Activated CD4-positive, alpha-beta T cell treated with anti-CD3 and anti-CD28 coated beads, Interleukin-2, amount 50 U/mL, for 16 hours (primary cell): ENCODE data around the gene SHROOM1.
"Not testable (repeated sequence)": the region's sequence is repeated elsewhere in the genome, so short reads cannot be mapped to it uniquely, and the experiment has no call there.

ENCODE experiments used
- DNase-seq: peaks from one replicate; pipeline ENCODE4 v3.0.0-alpha.2; 2020

Gene SHROOM1

DNA sequence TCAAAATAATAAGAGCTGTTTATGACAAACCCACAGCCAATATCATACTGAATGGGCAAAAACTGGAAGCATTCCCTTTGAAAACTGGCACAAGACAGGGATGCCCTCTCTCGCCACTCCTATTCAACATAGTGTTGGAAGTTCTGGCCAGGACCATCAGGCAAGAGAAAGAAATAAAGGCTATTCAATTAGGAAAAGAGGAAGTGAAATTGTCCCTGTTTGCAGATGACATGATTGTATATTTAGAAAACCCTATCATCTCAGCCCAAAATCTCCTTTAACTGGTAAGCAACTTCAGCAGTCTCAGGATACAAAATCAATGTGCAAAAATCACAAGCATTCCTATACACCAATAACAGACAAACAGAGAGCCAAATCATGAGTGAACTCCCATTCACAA, 26.2 kb downstream of the SHROOM1 start:
- DNase-seq: not testable (repeated sequence)

DNA sequence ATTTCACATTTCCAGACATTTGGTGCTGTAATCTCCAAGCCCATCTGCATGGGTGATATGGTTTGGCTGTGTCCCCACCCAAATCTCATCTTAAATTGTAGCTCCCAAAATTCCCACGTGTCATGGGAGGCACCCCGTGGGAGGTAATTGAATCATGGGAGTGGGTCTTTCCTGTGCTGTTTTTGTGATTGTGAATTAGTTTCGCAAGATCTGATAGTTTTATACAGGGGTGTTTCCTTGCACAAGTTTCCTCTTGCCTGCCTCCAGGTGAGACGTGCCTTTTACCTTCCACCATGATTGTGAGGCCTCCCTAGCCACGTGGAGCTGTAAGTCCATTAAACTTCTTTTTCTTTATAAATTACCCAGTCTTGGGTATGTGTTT, 27.8 kb downstream of the SHROOM1 start:
- DNase-seq: not testable (repeated sequence)

- DNase-seq: no peak
Measured at GRCh38 chr5:132802044-132802684, 28.3 kb downstream of the SHROOM1 start.

GRCh38 chr5:132800545-132800944, 29.9 kb downstream of the SHROOM1 start:
- DNase-seq: no peak

DNA sequence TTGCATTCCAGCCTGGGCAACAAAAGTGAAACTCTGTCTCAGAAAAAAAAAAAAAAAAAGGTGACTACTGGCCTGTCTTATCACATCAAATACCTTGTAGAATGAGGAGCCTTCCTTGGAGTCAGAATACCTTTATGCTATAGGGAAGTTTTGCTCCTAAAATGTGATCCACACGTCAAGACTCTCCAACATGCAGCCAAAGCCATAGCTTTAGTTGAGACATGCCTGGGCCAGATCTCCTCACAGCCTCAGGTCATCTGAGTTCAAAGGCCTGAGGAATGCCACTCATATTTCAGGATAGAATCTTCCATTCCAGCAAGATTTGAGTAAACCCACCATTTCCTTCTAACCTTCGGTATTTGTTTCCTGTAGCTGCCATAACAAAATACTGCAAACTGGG, 31.1 kb downstream of the SHROOM1 start:
- DNase-seq: no peak

- DNase-seq: no peak
Measured at GRCh38 chr5:132797651-132798050, 32.8 kb downstream of the SHROOM1 start.

DNA sequence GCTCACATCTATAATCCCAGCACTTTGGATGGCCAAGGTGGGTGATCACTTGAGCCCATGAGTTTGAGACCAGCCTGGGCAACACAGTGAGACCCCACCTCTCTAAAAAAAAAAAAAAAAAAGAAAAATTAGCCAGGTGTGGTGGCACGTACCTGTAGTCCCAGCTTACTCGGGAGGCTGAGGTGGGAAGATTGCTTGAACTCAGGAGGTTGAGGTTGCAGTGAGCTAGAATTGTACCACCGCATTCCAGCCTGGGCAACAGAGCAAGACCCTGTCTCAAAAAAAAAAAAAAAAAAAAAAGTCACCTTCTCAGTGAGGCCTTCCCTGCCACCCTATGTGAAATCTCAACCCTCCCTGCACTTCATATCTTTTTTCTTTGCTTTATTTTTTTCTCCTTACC, 39.4 kb downstream of the SHROOM1 start:
- no peak for DNase-seq

DNA sequence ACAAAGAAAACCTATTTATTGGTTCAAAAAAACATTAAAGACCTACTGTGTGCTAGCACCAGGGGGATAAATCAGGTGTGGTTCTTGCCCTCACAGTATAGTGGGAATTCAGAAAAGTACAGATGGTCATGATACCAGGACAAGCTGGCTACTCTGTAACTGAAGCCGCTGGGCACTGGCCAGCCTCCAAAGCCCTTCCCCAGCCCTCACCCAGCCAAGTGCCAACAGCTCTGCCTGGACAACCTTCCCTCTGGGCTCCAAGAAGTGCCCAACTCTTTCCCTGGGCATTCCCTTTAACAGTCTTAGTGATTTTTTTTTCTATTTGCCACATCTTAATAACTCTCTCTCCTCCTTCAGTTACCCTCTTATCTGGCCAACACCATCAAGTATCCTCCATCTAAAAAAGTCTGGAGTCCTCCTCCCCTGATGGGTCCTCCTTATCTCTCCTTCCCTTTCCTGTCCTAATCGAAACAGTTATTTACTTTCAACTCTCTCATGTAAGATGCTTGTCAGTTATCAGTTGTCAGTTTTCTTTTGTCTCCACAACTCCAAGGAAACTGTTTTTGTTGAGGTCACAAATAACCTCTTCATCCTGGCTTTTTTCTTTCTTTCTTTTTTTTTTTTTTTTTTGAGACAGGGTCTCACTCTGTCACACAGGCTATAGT, 40.1 kb downstream of the SHROOM1 start:
- no peak for DNase-seq

DNA sequence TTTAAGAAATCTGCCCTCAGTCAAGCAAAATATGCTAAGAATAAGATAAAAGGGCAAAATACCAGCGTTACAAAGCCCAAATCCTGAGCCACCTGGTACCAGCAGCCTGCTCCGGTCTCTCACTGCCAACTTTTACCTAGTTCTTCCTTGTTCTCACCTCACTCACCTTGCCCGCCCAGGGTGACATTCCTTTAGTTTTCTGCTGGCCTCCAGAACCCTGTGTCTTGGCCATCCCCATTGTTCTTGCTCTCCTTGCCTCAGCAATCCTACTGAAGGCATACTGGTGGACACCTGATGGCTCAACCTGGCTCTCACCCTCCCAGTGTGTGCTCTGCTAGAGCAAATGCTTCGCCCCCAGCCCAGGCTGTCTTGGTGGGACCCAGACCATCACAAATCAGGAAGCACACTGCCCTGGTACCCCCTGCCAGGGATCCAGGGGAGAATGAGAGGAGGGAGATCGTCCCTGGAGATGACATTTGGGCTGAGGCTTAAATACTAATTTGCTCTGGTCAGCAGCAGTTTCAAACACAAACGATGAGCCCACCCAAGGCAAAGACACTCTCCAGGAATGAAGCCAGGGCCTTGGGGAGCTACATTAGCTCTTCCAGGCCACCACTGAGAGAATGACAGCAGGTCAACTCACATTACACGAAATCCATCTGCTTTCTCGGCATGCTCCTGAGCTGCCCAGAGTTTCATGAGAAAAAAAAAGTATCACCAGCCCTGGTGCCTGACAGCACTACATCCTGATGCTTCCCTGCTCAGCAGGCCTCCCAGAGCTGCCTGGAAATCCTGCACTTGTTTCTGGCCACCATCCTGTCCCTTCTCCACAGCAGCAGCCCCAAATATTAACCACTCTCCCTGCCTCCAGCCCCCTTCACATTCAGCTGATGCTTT, 41.2 kb downstream of the SHROOM1 start:
- no peak for DNase-seq

GRCh38 chr5:132788508-132788907, 41.9 kb downstream of the SHROOM1 start:
- no peak for DNase-seq

DNA sequence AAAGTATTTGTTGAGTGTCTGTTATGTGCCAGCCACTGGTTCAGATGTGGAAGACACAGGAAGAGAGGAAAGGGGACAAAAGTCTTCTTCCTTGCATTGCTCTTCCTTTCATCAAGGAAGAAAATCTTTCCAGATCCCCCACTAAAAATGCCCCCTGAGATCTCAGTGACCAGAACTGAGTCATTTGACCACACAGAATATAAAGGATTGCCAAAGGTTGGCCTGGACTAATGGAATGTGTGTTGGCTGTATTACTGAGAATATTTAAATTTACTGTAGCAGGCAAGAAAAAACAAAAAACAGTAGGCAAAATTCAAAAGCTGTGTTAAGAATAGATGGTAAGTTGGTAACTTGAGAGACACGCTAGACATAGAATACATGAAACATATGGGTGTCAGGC, 43.4 kb downstream of the SHROOM1 start:
- no peak for DNase-seq

DNA sequence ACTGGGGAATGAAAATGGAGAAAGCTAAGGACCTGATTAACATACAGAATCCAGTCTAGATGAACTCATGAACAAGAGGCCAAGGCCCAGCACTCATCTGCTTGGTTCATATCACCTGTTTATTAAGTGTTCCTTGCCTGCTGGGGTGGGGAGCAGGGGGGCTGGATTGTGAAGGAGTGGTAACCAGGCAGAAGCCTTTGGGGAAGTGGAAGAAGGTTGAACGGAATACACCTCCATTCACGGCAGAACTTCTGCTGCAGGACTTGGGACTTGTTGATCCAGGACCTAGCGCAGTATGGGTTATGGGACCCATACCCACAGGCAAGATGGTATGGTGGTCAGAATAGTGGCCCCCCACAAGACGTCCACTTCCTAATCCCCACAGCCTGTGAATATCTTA, 44.6 kb downstream of the SHROOM1 start:
- DNase-seq: no peak

GRCh38 chr5:132785365-132785764, 45.1 kb downstream of the SHROOM1 start:
- no peak for DNase-seq

- no peak for DNase-seq
Measured at GRCh38 chr5:132782101-132782500, 48.3 kb downstream of the SHROOM1 start.

DNA sequence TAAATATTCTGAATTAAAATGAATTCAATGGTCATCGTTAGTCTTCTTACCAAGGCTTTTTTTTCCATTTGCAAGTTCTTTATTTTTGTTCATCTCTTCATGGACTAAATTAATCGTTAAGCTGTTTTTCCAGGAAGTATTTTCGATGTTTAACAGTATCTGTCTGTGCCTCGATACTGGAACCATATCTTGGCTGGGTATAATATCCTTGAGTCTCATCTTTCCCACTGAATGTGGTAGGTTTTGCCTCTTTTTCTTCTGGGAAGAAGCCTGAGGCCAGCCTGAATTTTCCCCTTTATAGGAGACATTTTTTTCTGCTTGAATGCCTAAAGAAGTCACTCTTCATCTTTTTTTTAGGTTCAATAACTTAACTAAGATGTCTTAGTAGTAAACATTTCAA, 49.4 kb downstream of the SHROOM1 start:
- DNase-seq: no peak

GRCh38 chr5:132780577-132780976, 49.9 kb downstream of the SHROOM1 start:
- DNase-seq: no peak

DNA sequence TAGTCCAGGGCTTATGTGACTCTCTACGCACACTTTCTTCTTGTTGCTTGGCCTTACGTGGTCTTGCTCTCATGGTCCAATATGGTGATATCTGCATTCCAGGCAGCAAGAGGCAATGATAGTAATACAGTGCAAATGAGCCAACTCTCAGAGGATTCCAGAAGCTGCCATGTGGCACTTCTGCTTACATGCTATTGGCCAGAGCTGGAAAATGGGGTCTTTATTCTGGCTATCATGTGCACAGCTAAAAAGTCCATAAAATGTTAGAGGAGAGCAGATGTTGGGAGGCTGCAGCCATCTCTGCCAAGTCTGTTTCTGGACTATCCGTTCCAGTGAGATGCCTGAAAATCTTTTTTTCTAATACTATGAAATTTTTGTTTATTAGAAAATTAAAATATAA, 50.5 kb downstream of the SHROOM1 start:
- DNase-seq: no peak

- no peak for DNase-seq
Measured at GRCh38 chr5:132778856-132779255, 51.6 kb downstream of the SHROOM1 start.

DNA sequence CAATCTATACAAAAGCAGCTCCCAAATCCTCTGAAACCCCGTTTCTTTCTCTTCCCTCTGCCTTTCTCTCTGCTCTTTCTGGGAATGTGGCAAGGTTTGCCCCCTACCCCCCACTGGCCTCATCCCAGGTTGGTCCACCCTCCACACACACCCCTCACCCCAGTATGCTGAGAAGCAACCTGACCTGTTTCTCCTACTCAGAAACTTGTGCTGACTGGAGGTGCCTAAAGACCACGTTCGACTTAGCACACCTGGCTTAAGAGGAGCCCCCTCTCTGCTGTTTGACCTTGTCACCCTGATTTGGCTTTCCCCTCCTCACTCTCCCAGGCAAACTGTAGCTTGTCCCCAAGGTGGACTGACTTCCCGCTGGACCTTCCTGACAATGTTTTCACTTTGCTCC, 52.3 kb downstream of the SHROOM1 start:
- DNase-seq: no peak

DNA sequence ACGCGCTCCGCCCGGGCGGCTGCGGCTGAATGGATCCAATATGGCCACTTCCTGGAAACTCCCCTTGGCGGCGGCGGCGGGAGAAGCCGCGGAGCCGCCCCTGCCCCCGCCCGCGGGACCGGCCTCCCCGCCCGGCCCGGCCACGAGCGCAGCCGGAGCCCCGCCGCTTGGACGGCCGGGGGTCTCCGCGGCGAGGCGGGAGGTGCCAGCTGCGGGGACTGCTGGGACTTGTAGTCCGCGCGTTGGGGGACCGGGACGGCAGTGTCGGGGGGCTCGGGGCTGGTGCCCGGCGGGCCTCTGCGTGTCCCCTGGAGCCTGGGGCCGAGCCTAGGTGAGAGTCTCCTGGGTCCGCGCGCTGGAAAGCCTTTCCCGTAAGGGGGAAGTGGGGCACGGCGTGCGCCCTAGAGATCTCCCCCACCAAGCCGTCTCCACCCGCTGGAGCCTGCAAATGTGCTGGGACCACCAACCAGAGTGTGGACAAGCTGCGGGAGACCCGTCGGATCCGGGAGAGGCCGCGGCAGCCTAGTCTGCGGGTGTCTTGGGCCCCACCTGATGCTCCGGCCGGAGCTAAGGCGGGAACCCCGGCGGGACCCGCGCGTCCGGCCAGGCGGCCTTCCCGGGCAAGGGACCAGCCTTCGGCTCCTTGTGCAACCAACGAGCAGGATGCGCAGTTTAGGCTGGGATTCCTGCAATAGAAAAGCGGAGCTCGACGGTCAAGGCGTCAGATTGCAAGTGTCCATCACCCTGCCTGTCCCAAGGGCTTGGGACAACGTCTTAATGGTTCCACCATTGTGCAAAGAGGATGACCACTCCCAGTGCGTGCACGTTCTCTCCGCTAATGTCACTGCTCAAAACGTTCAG, 53.0 kb downstream of the SHROOM1 start, which contains the start of gene SEPTIN8:
TSS of gene SEPTIN8 (minus strand) at position 31 of the 861 bp plus-strand sequence. CDS start 102 bp downstream, outside the sequence.
- DNase-seq: peak; percentile 33

DNA sequence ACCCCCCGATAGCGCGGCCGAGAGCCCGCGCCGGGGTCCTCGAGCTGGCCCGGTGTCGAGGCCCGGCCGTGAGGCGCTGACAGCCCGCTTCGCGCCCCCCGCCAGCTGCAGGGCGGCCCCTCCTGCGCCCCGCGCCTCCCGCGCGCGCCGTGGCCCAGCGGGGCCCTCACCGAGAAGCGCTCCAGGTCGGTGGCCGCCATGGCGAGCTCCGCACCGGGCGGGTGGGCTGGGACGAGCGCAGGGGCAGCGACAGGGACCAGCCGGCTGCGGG, 53.6 kb downstream of the SHROOM1 start:
- no peak for DNase-seq

- no peak for DNase-seq
Measured at GRCh38 chr5:132776131-132776937, 54.1 kb downstream of the SHROOM1 start.
